MCF 10A (cell line): ENCODE data around the gene XPNPEP1. TPM values are rescaled to one million over a fixed set of nuclear protein-coding genes. Genes with fewer than 3 reads are reported as not detected.
A peak's percentile ranks its signal among the peaks of the same experiment; 100 is the strongest.
"Not testable (repeated sequence)": the region's sequence is repeated elsewhere in the genome, so short reads cannot be mapped to it uniquely, and the experiment has no call there.

Source experiments
- BruUV-seq: library from RNA; stranded (reverse); fragments of 400-500 nt; replicated peaks from 2 replicates; lab custom pipeline; 2021; lab: Mats Ljungman, UMichigan
- CTCF ChIA-PET: fragments of 300-600 bp; sonication (Branson Sonifier 250); formaldehyde crosslinking; extraction: SDS; loops from one replicate; lab custom pipeline; 2021; ENCODE audit warnings: antibody characterized with exemption, inconsistent platforms; lab: Yijun Ruan, JAX
- POLR2A ChIA-PET: fragments of 300-600, 350-650 bp; sonication (Branson Sonifier 250); formaldehyde crosslinking; extraction: SDS; loops from one replicate; lab custom pipeline; 2020; ENCODE audit warnings: antibody characterized with exemption, inconsistent platforms; lab: Yijun Ruan, JAX
- DNase-seq: peaks from one replicate; pipeline ENCODE4 v3.0.0-alpha.2; 2018; ENCODE audit not compliant: unreplicated experiment
- H3K27ac Mint-ChIP-seq: one replicate; pipeline ENCODE4 v1.8.0; 2022; ENCODE audit warnings: mild to moderate bottlenecking, low read depth, mixed read lengths; ENCODE audit not compliant: unreplicated experiment
- H3K27me3 Mint-ChIP-seq: one replicate; pipeline ENCODE4 v1.8.0; 2022; ENCODE audit warnings: mixed read lengths; ENCODE audit not compliant: insufficient read depth, unreplicated experiment
- H3K36me3 Mint-ChIP-seq: one replicate; pipeline ENCODE4 v1.8.0; 2022; ENCODE audit warnings: mild to moderate bottlenecking, moderate library complexity, mixed read lengths; ENCODE audit not compliant: insufficient read depth, unreplicated experiment
- H3K4me1 Mint-ChIP-seq: one replicate; pipeline ENCODE4 v1.8.0; 2022; ENCODE audit warnings: mixed read lengths; ENCODE audit not compliant: insufficient read depth, unreplicated experiment
- H3K4me3 Mint-ChIP-seq: one replicate; pipeline ENCODE4 v1.8.0; 2022; ENCODE audit warnings: mild to moderate bottlenecking, moderate library complexity, mixed read lengths; ENCODE audit not compliant: unreplicated experiment
- H3K9me3 Mint-ChIP-seq: one replicate; pipeline ENCODE4 v1.8.0; 2022; ENCODE audit warnings: mixed read lengths; ENCODE audit not compliant: unreplicated experiment
- intact Hi-C: fragments of 100-400 bp; cut with micrococcal nuclease; formaldehyde crosslinking; loops from 2 replicates; pipeline ENCODE4 v1.14.1; 2022
- total RNA-seq: library from RNA; stranded (reverse); gene quantifications from 2 replicates; pipeline ENCODE4 v1.2.3, GENCODE V29; 2022
- TF ChIP-seq, protein P1 (sequence below): fragments of 200-600 bp; IDR thresholded peaks from one replicate; pipeline ENCODE4 v1.8.0; 2022; ENCODE audit warnings: antibody characterized with exemption, mild to moderate bottlenecking; ENCODE audit not compliant: unreplicated experiment

Gene XPNPEP1
- total RNA-seq, 1 experiment from 2014 or later: 52.1 TPM

- Mint-ChIP-seq H3K27ac (no peak overlapping the region), H3K4me1 (peaks cover 41% of the 10 kb centered on the region), H3K27me3 (no peaks in the 10 kb centered on the region), H3K36me3 (peaks cover 28% of the 10 kb centered on the region), H3K4me3 (no peak overlapping the region), H3K9me3 (no peaks in the 10 kb centered on the region)
- intact Hi-C loops: no loop called here
- CTCF ChIA-PET: no interaction called here
- POLR2A ChIA-PET: interaction anchor here (1.1 kb wide), 1 partner anchor 9 kb away, joined by 3 read pairs; no protein-coding TSS in a partner anchor
- BruUV-seq: no TSS peak
- no peak for DNase-seq
- TF ChIP-seq, protein P1, sequence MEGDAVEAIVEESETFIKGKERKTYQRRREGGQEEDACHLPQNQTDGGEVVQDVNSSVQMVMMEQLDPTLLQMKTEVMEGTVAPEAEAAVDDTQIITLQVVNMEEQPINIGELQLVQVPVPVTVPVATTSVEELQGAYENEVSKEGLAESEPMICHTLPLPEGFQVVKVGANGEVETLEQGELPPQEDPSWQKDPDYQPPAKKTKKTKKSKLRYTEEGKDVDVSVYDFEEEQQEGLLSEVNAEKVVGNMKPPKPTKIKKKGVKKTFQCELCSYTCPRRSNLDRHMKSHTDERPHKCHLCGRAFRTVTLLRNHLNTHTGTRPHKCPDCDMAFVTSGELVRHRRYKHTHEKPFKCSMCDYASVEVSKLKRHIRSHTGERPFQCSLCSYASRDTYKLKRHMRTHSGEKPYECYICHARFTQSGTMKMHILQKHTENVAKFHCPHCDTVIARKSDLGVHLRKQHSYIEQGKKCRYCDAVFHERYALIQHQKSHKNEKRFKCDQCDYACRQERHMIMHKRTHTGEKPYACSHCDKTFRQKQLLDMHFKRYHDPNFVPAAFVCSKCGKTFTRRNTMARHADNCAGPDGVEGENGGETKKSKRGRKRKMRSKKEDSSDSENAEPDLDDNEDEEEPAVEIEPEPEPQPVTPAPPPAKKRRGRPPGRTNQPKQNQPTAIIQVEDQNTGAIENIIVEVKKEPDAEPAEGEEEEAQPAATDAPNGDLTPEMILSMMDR: no peak
These were observed 4.1 kb downstream of the XPNPEP1 start for GRCh38 chr10:109919220-109919619.

GRCh38 chr10:109918707-109919106, 4.6 kb downstream of the XPNPEP1 start:
- H3K27me3 Mint-ChIP-seq, H3K27ac Mint-ChIP-seq, H3K9me3 Mint-ChIP-seq, CTCF ChIA-PET, DNase-seq, BruUV-seq, intact Hi-C loops, H3K4me3 Mint-ChIP-seq: not testable (repeated sequence)
- POLR2A ChIA-PET: interaction anchor here (0.7 kb wide), 1 partner anchor 17 kb away, joined by 3 read pairs; no protein-coding TSS in a partner anchor
- Mint-ChIP-seq H3K4me1 (peaks cover 37% of the 10 kb centered on the region), H3K36me3 (peaks cover 33% of the 10 kb centered on the region)

DNA sequence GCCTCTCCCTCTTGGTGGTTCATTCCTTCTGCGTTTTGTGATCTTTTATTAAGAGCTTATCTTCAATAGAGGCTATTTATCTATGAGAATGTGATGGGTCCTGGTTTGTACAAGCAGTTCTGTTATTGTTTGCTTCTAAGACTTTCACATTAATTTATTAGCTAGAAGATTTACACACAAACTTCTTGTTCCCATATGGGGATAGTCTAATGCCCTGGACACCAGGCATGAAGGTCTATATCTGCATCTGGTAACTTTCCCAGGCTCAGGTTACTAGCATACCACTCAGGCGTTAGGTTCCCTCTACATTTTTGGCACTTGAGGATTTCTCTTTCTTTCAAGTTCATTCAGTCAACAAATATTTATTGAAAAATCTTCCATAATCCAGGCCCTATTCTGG, 7.7 kb downstream of the XPNPEP1 start:
- Mint-ChIP-seq H3K27ac (peak overlapping the region; percentile 89), H3K4me1 (peaks cover 44% of the 10 kb centered on the region), H3K4me3 (peak overlapping the region; percentile 33), H3K36me3 (peaks cover 39% of the 10 kb centered on the region), H3K9me3 (no peaks in the 10 kb centered on the region), H3K27me3 (no peaks in the 10 kb centered on the region)
- ChIA-PET POLR2A (interaction anchor here (1.0 to 11.2 kb wide), 5 partner anchors 10 to 90 kb away, joined by 3 to 122 read pairs (median 4); no protein-coding TSS in a partner anchor), CTCF (interaction anchor here (0.6 to 1.6 kb wide), 2 partner anchors 13 to 19 kb away, joined by 3 to 4 read pairs; no protein-coding TSS in a partner anchor)
- TF ChIP-seq, protein P1: no peak
- BruUV-seq: no TSS peak
- DNase-seq: no peak
- intact Hi-C loops: no loop called here

GRCh38 chr10:109914966-109915365, 8.3 kb downstream of the XPNPEP1 start:
- Mint-ChIP-seq H3K9me3 (no peaks in the 10 kb centered on the region), H3K4me1 (peaks cover 44% of the 10 kb centered on the region), H3K27ac (peak overlapping the region; percentile 89), H3K36me3 (peaks cover 43% of the 10 kb centered on the region), H3K4me3 (peak overlapping the region; percentile 33), H3K27me3 (no peaks in the 10 kb centered on the region)
- ChIA-PET CTCF (interaction anchor here (0.7 to 1.9 kb wide), 3 partner anchors 12 to 35 kb away, joined by 4 to 12 read pairs (median 4); no protein-coding TSS in a partner anchor), POLR2A (interaction anchor here (1.0 to 11.2 kb wide), 5 partner anchors 10 to 91 kb away, joined by 3 to 122 read pairs (median 4); no protein-coding TSS in a partner anchor)
- intact Hi-C loops: no loop called here
- BruUV-seq: no TSS peak
- TF ChIP-seq, protein P1: no peak
- DNase-seq: peak; percentile 88
